ENCODE data around the gene PIK3R4.

DNA sequence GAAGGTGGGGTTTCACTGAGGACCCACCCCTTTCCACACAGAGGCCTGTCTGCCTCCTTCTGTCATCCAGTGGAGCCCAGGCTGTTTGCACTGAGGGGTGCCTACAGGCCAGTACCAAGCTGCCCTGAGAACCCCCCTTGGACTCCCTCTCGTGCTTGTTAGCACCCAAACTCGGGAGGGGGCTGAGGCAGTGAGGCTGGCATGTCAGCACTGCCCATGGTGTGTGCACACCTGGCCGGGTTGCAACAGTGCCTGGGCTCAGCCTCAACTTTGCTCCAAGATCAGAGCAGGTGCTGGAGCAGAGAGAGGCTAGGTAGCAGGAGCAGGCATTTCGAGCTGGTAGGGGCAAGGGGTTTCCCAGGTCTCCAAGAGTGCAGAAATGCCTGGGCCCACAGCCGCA, 90.0 kb downstream of the PIK3R4 start:
- TF ChIP-seq, protein P1, sequence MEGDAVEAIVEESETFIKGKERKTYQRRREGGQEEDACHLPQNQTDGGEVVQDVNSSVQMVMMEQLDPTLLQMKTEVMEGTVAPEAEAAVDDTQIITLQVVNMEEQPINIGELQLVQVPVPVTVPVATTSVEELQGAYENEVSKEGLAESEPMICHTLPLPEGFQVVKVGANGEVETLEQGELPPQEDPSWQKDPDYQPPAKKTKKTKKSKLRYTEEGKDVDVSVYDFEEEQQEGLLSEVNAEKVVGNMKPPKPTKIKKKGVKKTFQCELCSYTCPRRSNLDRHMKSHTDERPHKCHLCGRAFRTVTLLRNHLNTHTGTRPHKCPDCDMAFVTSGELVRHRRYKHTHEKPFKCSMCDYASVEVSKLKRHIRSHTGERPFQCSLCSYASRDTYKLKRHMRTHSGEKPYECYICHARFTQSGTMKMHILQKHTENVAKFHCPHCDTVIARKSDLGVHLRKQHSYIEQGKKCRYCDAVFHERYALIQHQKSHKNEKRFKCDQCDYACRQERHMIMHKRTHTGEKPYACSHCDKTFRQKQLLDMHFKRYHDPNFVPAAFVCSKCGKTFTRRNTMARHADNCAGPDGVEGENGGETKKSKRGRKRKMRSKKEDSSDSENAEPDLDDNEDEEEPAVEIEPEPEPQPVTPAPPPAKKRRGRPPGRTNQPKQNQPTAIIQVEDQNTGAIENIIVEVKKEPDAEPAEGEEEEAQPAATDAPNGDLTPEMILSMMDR (IDR thresholded peaks at IDR 0.05), result no peak
- TF ChIP-seq POLR2A (IDR thresholded peaks at IDR 0.05) (no peak), EP300 (IDR thresholded peaks at IDR 0.05) (no peak), POLR2AphosphoS5 (IDR thresholded peaks at IDR 0.05) (no peak)
